Neural cell (in vitro differentiated cells): Measurements from ENCODE around the gene NUTM2F. TPM values are rescaled to one million over a fixed set of nuclear protein-coding genes. Genes with fewer than 3 reads are reported as not detected.

Source experiments
- H2AFZ ChIP-seq: fragments of 200-600, 300-800 bp; sonication (generic), shearing (Covaris generic); 2 replicates; pipeline ENCODE4 v1.6.0; 2014; ENCODE audit warnings: low read depth, mild to moderate bottlenecking, antibody characterized with exemption, low read length, moderate library complexity
- H3F3A ChIP-seq: fragments of 200-600 bp; shearing (Covaris generic); 2 replicates; pipeline ENCODE4 v1.6.1; 2016; ENCODE audit warnings: mild to moderate bottlenecking, moderate library complexity, mixed read lengths, antibody characterized with exemption, low read length; ENCODE audit not compliant: insufficient read depth, poor library complexity, severe bottlenecking
- H3K27ac ChIP-seq: fragments of 200-600, 300-800 bp; sonication (generic), shearing (Covaris generic); 2 replicates; pipeline ENCODE4 v1.5.1; 2014; ENCODE audit warnings: mild to moderate bottlenecking, low read length, moderate library complexity
- H3K27me3 ChIP-seq: fragments of 300-800, 200-600 bp; sonication (generic), shearing (Covaris generic); 2 replicates; pipeline ENCODE4 v1.6.0; 2014; ENCODE audit warnings: mild to moderate bottlenecking, low read depth, low read length, moderate library complexity; ENCODE audit not compliant: insufficient read depth
- H3K36me3 ChIP-seq: fragments of 300-800, 200-600 bp; sonication (generic), shearing (Covaris generic); 2 replicates; pipeline ENCODE4 v1.5.1; 2014; ENCODE audit warnings: mild to moderate bottlenecking, antibody characterized with exemption, low read length, moderate library complexity; ENCODE audit not compliant: insufficient read depth
- H3K4me2 ChIP-seq: fragments of 300-800, 200-600 bp; sonication (generic), shearing (Covaris generic); 2 replicates; pipeline ENCODE4 v1.6.0; 2014; ENCODE audit warnings: mild to moderate bottlenecking, low read length
- H3K4me3 ChIP-seq: fragments of 300-800, 200-600 bp; sonication (generic), shearing (Covaris generic); 2 replicates; pipeline ENCODE4 v1.5.1; 2014; ENCODE audit warnings: mild to moderate bottlenecking, low read length, moderate library complexity
- H3K79me2 ChIP-seq: fragments of 200-600 bp; shearing (Covaris generic); replicated peaks from 2 replicates; pipeline ENCODE4 v1.6.0; 2014; ENCODE audit warnings: mild to moderate bottlenecking, low read length, moderate library complexity; ENCODE audit not compliant: insufficient read depth
- H3K9ac ChIP-seq: fragments of 300-800, 200-600 bp; sonication (generic), shearing (Covaris generic); 2 replicates; pipeline ENCODE4 v1.6.1; 2016; ENCODE audit warnings: mild to moderate bottlenecking, low read length, mixed read lengths
- H3K9me2 ChIP-seq: fragments of 200-600 bp; shearing (Covaris generic); 2 replicates; pipeline ENCODE4 v1.6.1; 2016; ENCODE audit warnings: mild to moderate bottlenecking, low read length, mixed read lengths; ENCODE audit not compliant: insufficient read depth
- H3K9me3 ChIP-seq: fragments of 200-600, 300-800 bp; sonication (generic), shearing (Covaris generic); 2 replicates; pipeline ENCODE4 v1.6.1; 2016; ENCODE audit warnings: mild to moderate bottlenecking, mixed run types, low read length, moderate library complexity, mixed read lengths
- H4K20me1 ChIP-seq: fragments of 200-600 bp; shearing (Covaris generic); 2 replicates; pipeline ENCODE4 v1.6.1; 2016; ENCODE audit warnings: mild to moderate bottlenecking, mixed run types; ENCODE audit not compliant: insufficient read depth
- EP300 ChIP-seq: fragments of 450-650 bp; conservative IDR thresholded peaks from 2 replicates; pipeline ENCODE4 v1.6.1; 2014; ENCODE audit warnings: antibody characterized with exemption, mild to moderate bottlenecking, moderate library complexity; ENCODE audit not compliant: poor library complexity, severe bottlenecking
- EZH2 ChIP-seq: fragments of 200-600, 300-800 bp; shearing (Covaris generic), sonication (generic); IDR thresholded peaks from 2 replicates; pipeline ENCODE4 v1.6.1; 2014; ENCODE audit warnings: antibody characterized with exemption, low read length, borderline replicate concordance, mild to moderate bottlenecking; ENCODE audit not compliant: insufficient read depth, poor library complexity, severe bottlenecking
- MXI1 ChIP-seq: fragments of 450-650 bp; conservative IDR thresholded peaks from 2 replicates; pipeline ENCODE4 v1.6.1; 2014; ENCODE audit warnings: antibody characterized with exemption, mild to moderate bottlenecking; ENCODE audit not compliant: poor library complexity, severe bottlenecking
- POLR2AphosphoS5 ChIP-seq: IDR thresholded peaks from 2 replicates; pipeline ENCODE4 v1.6.1; 2012
- RAD21 ChIP-seq: fragments of 450-650 bp; conservative IDR thresholded peaks from 2 replicates; pipeline ENCODE4 v1.6.1; 2014; ENCODE audit warnings: antibody characterized with exemption, mild to moderate bottlenecking, moderate library complexity
- REST ChIP-seq: IDR thresholded peaks from 2 replicates; pipeline ENCODE4 v1.6.1; 2012; ENCODE audit warnings: borderline replicate concordance
- SMC3 ChIP-seq: fragments of 450-650 bp; conservative IDR thresholded peaks from 2 replicates; pipeline ENCODE4 v1.6.1; 2014; ENCODE audit warnings: antibody characterized with exemption, mild to moderate bottlenecking, moderate library complexity; ENCODE audit not compliant: poor library complexity
- TAF1 ChIP-seq: IDR thresholded peaks from 2 replicates; pipeline ENCODE4 v1.6.1; 2012; ENCODE audit warnings: low read depth
- polyA plus RNA-seq: library from polyadenylated mRNA; depleted of rRNA; stranded (reverse); fragments of >200 nt; gene quantifications from 2 replicates; pipeline ENCODE4 v1.2.3, GENCODE V29; 2014
- TF ChIP-seq, protein P1 (sequence below): fragments of 450-650 bp; IDR thresholded peaks from 2 replicates; pipeline ENCODE4 v1.5.1; 2014; ENCODE audit warnings: antibody characterized with exemption, mild to moderate bottlenecking, moderate library complexity; ENCODE audit not compliant: poor library complexity, severe bottlenecking

NUTM2F gene
- polyA plus RNA-seq, 1 donor from 2014 or later, result 0.68 TPM

DNA sequence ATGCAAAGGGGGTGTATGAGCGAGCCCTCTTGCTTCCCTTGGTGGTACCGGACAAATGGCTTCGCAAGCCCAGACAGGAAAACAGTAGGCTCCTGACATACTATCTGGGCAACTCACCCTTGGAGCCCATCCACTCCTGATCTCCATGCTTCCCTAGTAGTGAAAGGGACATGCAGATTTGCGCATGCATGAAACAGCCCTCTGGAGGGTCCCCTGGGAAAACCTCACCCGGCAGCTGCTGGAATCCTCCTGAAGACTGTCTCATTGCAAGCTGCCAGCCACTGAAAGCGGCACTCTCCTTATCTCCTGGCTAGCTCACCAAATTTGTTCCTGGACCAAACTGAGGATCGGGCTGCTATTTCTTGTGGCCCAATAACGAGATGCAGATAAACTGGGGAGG, 59.2 kb downstream of the NUTM2F start:
- Histone ChIP-seq H4K20me1 (no peaks in the 10 kb centered on the region), H3K9me3 (no peaks in the 10 kb centered on the region), H3K4me3 (no peak overlapping the region), H3K9ac (no peak overlapping the region), H3K27me3 (no peaks in the 10 kb centered on the region), H3F3A (no peaks in the 10 kb centered on the region), H2AFZ (no peak overlapping the region), H3K27ac (no peak overlapping the region), H3K79me2 (peaks cover 3% of the 10 kb centered on the region), H3K9me2 (no peaks in the 10 kb centered on the region), H3K4me2 (no peak overlapping the region), H3K36me3 (no peaks in the 10 kb centered on the region)
- TF ChIP-seq SMC3, result no peak
- TF ChIP-seq MXI1, result no peak
- TF ChIP-seq EP300, result no peak
- no peak for TF ChIP-seq POLR2AphosphoS5
- no peak for TF ChIP-seq TAF1
- TF ChIP-seq REST, result no peak
- TF ChIP-seq, protein P1, sequence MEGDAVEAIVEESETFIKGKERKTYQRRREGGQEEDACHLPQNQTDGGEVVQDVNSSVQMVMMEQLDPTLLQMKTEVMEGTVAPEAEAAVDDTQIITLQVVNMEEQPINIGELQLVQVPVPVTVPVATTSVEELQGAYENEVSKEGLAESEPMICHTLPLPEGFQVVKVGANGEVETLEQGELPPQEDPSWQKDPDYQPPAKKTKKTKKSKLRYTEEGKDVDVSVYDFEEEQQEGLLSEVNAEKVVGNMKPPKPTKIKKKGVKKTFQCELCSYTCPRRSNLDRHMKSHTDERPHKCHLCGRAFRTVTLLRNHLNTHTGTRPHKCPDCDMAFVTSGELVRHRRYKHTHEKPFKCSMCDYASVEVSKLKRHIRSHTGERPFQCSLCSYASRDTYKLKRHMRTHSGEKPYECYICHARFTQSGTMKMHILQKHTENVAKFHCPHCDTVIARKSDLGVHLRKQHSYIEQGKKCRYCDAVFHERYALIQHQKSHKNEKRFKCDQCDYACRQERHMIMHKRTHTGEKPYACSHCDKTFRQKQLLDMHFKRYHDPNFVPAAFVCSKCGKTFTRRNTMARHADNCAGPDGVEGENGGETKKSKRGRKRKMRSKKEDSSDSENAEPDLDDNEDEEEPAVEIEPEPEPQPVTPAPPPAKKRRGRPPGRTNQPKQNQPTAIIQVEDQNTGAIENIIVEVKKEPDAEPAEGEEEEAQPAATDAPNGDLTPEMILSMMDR, result no peak
- TF ChIP-seq RAD21, result no peak
- no peak for TF ChIP-seq EZH2

Other genes starting within 250 kb of the NUTM2F start
- 23.7 and 27.8 TPM in 2 replicates for gene PTPDC1, start 244.2 kb downstream of the NUTM2F start, polyA plus RNA-seq
- gene ZNF169, start 69.3 kb downstream of the NUTM2F start, polyA plus RNA-seq, result 5.8 and 8.3 TPM in 2 replicates
- 7.7 and 10.8 TPM in 2 replicates for gene PCAT7, start 226.4 kb upstream of the NUTM2F start, polyA plus RNA-seq